Esophagus muscularis mucosa (tissue), 3 donors: ENCODE data around the gene COMMD1.
A peak's percentile ranks its signal among the peaks of the same experiment; 100 is the strongest.

Experiments used
- POLR2AphosphoS5 ChIP-seq, 2 donors: sonication (generic); formaldehyde crosslinking; IDR thresholded peaks; one replicate each; pipeline ENCODE4 v1.6.1; 2017; ENCODE audit warnings: antibody characterized with exemption in 2 of 2
- TF ChIP-seq, protein P1 (sequence below), 3 experiments: fragments of 200-600 bp in 2 of 3; fragments of 450-650 bp in 1 of 3; sonication (generic) in 2 of 3; IDR thresholded peaks; one replicate each; pipeline ENCODE4 v1.5.1; 2017 to 2019; ENCODE audit warnings: antibody characterized with exemption in 3 of 3, mild to moderate bottlenecking in 2 of 3, moderate library complexity in 1 of 3

GRCh38 chr2:61905372-61906185 lies at the start of gene COMMD1:
- TF ChIP-seq, protein P1, sequence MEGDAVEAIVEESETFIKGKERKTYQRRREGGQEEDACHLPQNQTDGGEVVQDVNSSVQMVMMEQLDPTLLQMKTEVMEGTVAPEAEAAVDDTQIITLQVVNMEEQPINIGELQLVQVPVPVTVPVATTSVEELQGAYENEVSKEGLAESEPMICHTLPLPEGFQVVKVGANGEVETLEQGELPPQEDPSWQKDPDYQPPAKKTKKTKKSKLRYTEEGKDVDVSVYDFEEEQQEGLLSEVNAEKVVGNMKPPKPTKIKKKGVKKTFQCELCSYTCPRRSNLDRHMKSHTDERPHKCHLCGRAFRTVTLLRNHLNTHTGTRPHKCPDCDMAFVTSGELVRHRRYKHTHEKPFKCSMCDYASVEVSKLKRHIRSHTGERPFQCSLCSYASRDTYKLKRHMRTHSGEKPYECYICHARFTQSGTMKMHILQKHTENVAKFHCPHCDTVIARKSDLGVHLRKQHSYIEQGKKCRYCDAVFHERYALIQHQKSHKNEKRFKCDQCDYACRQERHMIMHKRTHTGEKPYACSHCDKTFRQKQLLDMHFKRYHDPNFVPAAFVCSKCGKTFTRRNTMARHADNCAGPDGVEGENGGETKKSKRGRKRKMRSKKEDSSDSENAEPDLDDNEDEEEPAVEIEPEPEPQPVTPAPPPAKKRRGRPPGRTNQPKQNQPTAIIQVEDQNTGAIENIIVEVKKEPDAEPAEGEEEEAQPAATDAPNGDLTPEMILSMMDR (IDR thresholded peaks at IDR 0.05), result no peak
- peak; percentile 72 to 86 for TF ChIP-seq POLR2AphosphoS5 (IDR thresholded peaks at IDR 0.05)
